Coronary artery (tissue), 2 donors: ENCODE data around the gene MSI2.

ENCODE experiments used
- DNase-seq: peaks from one replicate; pipeline ENCODE4 v3.0.0-alpha.2; 2017; ENCODE audit warnings: low spot score
- H3K27ac ChIP-seq, 2 donors: fragments of 200-600 bp; sonication (generic); one replicate each; pipeline ENCODE4 v1.5.1; 2016 to 2019
- H3K4me3 ChIP-seq: fragments of 200-600 bp; sonication (generic); 2 replicates; pipeline ENCODE4 v1.5.1; 2016; ENCODE audit warnings: mild to moderate bottlenecking, moderate library complexity
- TF ChIP-seq, protein P1 (sequence below): fragments of 200-600 bp; sonication (generic); IDR thresholded peaks from one replicate; pipeline ENCODE4 v1.5.1; 2019; ENCODE audit warnings: antibody characterized with exemption

The MSI2 gene

DNA sequence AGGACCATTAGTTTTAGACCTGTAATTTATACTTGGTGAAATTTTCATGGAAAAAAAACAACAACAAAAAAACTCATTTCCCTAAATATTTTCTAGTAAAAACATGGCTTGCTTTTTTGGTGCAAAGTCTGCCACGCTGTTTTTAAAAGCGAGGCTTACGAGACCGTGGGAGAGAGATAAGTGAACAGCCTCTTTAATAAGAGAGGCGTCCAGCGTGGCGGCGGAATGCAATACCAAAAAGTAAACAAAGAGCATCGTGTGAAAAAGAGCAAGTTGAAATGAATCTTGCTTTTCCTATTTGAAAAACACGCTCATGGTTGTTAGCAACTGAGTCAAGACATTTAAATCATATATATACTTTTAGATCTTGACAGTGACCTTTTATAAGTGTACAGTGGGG, 10.5 kb upstream of the MSI2 start:
- DNase-seq, result no peak
- TF ChIP-seq, protein P1, sequence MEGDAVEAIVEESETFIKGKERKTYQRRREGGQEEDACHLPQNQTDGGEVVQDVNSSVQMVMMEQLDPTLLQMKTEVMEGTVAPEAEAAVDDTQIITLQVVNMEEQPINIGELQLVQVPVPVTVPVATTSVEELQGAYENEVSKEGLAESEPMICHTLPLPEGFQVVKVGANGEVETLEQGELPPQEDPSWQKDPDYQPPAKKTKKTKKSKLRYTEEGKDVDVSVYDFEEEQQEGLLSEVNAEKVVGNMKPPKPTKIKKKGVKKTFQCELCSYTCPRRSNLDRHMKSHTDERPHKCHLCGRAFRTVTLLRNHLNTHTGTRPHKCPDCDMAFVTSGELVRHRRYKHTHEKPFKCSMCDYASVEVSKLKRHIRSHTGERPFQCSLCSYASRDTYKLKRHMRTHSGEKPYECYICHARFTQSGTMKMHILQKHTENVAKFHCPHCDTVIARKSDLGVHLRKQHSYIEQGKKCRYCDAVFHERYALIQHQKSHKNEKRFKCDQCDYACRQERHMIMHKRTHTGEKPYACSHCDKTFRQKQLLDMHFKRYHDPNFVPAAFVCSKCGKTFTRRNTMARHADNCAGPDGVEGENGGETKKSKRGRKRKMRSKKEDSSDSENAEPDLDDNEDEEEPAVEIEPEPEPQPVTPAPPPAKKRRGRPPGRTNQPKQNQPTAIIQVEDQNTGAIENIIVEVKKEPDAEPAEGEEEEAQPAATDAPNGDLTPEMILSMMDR, result no peak
- Histone ChIP-seq H3K27ac (no peak overlapping the region), H3K4me3 (no peak overlapping the region)

DNA sequence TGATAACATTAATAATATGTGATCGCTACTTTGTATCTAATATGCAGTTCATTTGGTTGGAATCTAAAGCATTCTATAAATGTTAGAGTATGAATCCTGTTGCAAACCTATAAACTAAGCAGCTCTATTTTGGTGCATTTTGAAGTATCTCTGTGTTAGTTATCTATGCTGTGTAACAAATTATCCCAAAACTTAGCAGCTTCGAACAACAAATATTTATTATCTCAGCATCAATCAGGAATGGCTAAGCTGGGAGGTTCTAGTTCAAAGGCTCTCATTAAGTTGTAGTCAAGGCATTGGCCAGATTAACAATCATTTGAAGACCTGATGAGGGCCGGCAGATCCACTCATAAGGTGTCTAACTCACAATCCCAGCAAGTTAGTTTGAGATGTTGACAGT, 10.1 kb upstream of the MSI2 start:
- no peak overlapping the region for H3K27ac ChIP-seq
- no peak for DNase-seq
- TF ChIP-seq, protein P1, result no peak
- H3K4me3 ChIP-seq, result no peak overlapping the region

DNA sequence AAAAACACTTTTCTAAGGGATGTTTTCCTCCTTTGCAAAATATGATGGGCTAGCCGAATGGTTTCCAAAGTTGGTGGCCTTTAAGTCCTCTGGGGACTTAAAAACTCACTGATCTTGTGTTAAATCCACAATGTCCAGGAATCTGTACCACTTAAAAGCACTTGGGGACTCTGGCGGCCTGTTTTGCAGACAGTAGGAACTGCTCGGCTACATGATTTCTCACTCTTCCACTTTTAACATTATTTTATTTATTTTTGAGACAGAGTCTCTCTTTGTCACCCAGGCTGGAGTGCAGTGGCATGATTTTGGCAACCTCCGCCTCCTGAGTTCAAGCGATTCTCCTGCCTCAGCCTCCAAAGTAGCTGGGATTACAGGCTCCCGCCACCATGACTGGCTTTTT, 9.1 kb upstream of the MSI2 start:
- H3K27ac ChIP-seq, result no peak overlapping the region
- no peak for DNase-seq
- TF ChIP-seq, protein P1, result no peak
- no peak overlapping the region for H3K4me3 ChIP-seq

DNA sequence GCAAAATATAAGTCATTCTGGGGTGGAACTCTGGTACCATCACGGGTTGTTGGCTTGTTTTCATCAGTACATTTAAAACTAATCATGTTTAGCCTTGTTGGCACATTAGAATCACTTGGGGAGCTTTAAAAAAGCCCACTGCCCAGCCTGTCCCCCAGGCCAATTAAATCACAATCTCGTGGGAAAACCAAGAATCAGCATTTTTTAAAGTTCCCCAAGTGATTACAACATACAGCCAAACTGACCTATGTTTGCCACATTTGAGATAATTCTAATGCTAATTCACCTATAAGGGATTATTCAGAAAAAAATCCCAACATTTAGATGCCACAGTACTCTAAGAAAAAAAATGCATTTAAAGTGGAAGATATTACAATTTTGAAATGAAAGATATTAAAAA, 8.4 kb upstream of the MSI2 start:
- TF ChIP-seq, protein P1, result no peak
- H3K4me3 ChIP-seq, result no peak overlapping the region
- no peak for DNase-seq

DNA sequence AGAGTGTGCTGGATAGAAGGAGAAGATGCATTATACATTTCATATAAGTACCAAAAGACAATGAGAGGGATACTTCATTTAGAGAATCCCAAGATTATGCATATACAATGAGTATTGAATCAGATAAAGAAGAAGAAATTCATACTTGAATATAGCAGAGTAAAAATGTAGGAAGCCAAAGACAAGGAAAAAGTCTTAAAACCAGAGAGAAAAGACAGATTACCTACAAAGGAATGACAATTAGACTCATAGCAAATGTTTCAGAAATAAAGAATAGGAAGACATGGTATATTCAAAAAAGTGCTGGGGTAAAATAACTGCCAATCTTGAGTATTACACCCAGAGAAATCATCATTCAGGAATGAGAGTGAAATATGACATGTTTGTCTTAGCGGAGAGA, 6.8 kb upstream of the MSI2 start:
- Histone ChIP-seq H3K4me3 (no peak overlapping the region), H3K27ac (no peak overlapping the region)
- TF ChIP-seq, protein P1, result no peak
- no peak for DNase-seq

More for the DNA sequence above, 8.4 kb upstream of the MSI2 start:
- no peak overlapping the region for H3K27ac ChIP-seq

DNA sequence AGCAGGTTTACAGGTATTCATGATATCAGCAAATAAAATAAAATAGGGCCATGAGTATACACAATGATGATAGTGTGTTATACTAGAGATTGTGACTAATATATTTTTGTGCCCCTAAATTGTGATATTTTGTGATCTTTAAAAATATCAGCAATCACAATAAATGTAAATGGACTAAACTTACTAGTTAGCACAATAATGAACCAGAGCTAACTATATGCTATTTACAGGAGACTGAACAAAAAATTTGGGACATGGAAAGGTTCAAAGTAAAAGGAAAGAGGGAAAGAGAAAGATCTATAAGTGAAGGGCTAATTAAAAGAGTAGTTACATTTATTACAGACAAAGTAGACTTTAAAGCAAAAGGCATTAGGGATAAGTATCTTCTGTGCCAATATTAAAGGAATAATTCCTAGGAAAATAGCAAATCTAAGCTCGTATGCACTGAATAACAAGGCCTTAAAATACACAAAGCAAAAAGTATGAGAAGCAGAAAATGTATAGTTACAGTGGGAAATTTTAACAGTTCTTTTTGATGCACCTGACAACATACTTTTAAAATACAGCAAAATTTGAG, 5.0 kb upstream of the MSI2 start:
- Histone ChIP-seq H3K27ac (no peak overlapping the region), H3K4me3 (no peak overlapping the region)
- TF ChIP-seq, protein P1, result no peak
- DNase-seq, result no peak

DNA sequence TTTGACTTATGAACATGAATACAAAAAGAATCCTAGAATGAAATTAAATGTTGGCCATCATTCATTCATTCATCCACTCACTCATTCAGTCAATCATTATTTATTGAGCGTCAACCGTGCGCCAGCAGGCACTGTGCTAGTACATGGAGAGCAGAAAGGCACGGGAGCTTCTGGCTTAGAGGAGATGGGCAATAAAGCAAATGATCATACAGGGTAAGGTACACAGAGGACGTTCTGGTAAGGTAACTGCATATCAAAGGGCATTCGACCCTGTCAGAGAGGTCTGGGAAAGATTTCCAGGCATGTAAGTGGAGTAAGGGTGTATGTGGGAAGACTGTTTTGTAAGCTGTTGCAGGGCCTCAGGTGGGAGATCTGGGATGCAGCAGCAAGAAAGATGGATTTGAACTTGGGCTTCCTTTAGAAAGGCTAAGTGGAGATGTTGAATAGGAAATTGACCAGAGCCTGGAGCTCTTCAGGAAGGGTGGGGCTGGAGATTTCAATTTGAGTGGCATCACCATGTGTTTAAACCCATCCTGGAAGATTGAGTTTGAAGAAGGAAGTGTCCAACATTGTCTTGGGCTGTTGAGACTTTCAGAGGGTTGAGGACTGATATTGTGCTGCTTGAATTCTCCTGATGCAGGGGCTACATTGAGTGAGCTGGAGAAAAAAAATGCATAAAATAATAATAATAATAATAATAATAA, 2.8 kb upstream of the MSI2 start:
- TF ChIP-seq, protein P1, result no peak
- DNase-seq, result no peak
- Histone ChIP-seq H3K27ac (no peak overlapping the region), H3K4me3 (no peak overlapping the region)
